Esophagus (tissue), 2 donors: ENCODE data around the gene PCK1. TPM values are rescaled to one million over a fixed set of nuclear protein-coding genes. Genes with fewer than 3 reads are reported as not detected.

ENCODE experiments used
- H3K27ac ChIP-seq, 2 donors: one replicate each; pipeline ENCODE4 v1.5.1; 2013; ENCODE audit warnings: low read depth in 2 of 2, mild to moderate bottlenecking in 2 of 2, inconsistent platforms in 1 of 2, low read length in 1 of 2, moderate library complexity in 1 of 2
- H3K27me3 ChIP-seq, 2 donors: one replicate each; pipeline ENCODE4 v1.6.1; 2013; ENCODE audit warnings: low read length in 2 of 2, control low read depth in 1 of 2, mild to moderate bottlenecking in 1 of 2; ENCODE audit not compliant: insufficient read depth in 2 of 2, control insufficient read depth in 1 of 2
- H3K36me3 ChIP-seq, 2 donors: one replicate each; pipeline ENCODE4 v1.6.1; 2013; ENCODE audit warnings: low read length in 1 of 2; ENCODE audit not compliant: control insufficient read depth in 2 of 2, insufficient read depth in 2 of 2
- H3K4me1 ChIP-seq, 2 donors: one replicate each; pipeline ENCODE4 v1.6.1; 2013; ENCODE audit warnings: low read length in 1 of 2; ENCODE audit not compliant: control insufficient read depth in 2 of 2, insufficient read depth in 2 of 2
- H3K4me3 ChIP-seq, 2 donors: one replicate each; pipeline ENCODE4 v1.5.1; 2013; ENCODE audit warnings: low read length in 2 of 2, mild to moderate bottlenecking in 2 of 2, low read depth in 1 of 2, moderate library complexity in 1 of 2
- H3K9me3 ChIP-seq, 2 donors: one replicate each; pipeline ENCODE4 v1.6.1; 2013; ENCODE audit warnings: mild to moderate bottlenecking in 2 of 2, low read depth in 1 of 2, low read length in 1 of 2, moderate library complexity in 1 of 2; ENCODE audit not compliant: control insufficient read depth in 2 of 2, insufficient read depth in 1 of 2
- WGBS, 2 donors: extraction: QIAGEN DNeasy Blood & Tissue Kit; methylation state at CpG; one replicate each; pipeline ENCODE4 v1.1.7; 2013; 5-methylcytosine and 5-hydroxymethylcytosine counted together
- polyA plus RNA-seq, 2 donors: library from polyadenylated mRNA; stranded (reverse); fragments of 200-250 nt; gene quantifications; one replicate each; pipeline ENCODE4 v1.2.3, GENCODE V29; 2013
- donor health status: healthy with polysubstance abuse.
- donor health status: Bipolar disorder and iron deficiency.

PCK1 gene
- polyA plus RNA-seq, 2 donors = 0.12 to 0.25 TPM

GRCh38 chr20:57600320-57601210 lies 39.7 kb downstream of the PCK1 start:
- Histone ChIP-seq H3K9me3 (no peaks in the 10 kb centered on the region), H3K4me1 (peaks cover 0 to 1% of the 10 kb centered on the region in 2 donors), H3K27ac (no peak overlapping the region), H3K27me3 (no peaks in the 10 kb centered on the region), H3K36me3 (no peaks in the 10 kb centered on the region), H3K4me3 (no peak overlapping the region)
- 76 to 78% methylated on average over 13 of the region's 13 CpGs for WGBS, 2 donors

- H3K4me3 ChIP-seq = no peak overlapping the region
- H3K27me3 ChIP-seq = no peaks in the 10 kb centered on the region
- WGBS, 2 donors = 82 to 86% methylated on average over 2 of the region's 2 CpGs
These were observed 40.3 kb downstream of the PCK1 start for GRCh38 chr20:57601211-57601570.

GRCh38 chr20:57601737-57602136 lies 40.8 kb downstream of the PCK1 start:
- no peak overlapping the region for H3K27ac ChIP-seq
- H3K9me3 ChIP-seq = no peaks in the 10 kb centered on the region
- no peak overlapping the region for H3K4me3 ChIP-seq
- H3K4me1 ChIP-seq = peaks cover 0 to 1% of the 10 kb centered on the region in 2 donors
- no peaks in the 10 kb centered on the region for H3K36me3 ChIP-seq
- 76 to 92% methylated on average over 5 of the region's 5 CpGs for WGBS, 2 donors
- H3K27me3 ChIP-seq = no peaks in the 10 kb centered on the region

More at GRCh38 chr20:57601211-57601570, 40.3 kb downstream of the PCK1 start:
- Histone ChIP-seq H3K36me3 (no peaks in the 10 kb centered on the region), H3K27ac (no peak overlapping the region), H3K9me3 (no peaks in the 10 kb centered on the region), H3K4me1 (peaks cover 0 to 1% of the 10 kb centered on the region in 2 donors)

- WGBS, 2 donors = 90 to 91% methylated on average over 10 of the region's 10 CpGs
- H3K4me1 ChIP-seq = peaks cover 0 to 1% of the 10 kb centered on the region in 2 donors
- no peaks in the 10 kb centered on the region for H3K27me3 ChIP-seq
- no peaks in the 10 kb centered on the region for H3K36me3 ChIP-seq
- no peak overlapping the region for H3K27ac ChIP-seq
- H3K9me3 ChIP-seq = no peaks in the 10 kb centered on the region
- no peak overlapping the region for H3K4me3 ChIP-seq
These were observed 42.2 kb downstream of the PCK1 start for GRCh38 chr20:57603120-57603519.

GRCh38 chr20:57605045-57605444 lies 44.1 kb downstream of the PCK1 start:
- 65 to 77% methylated on average over 5 of the region's 5 CpGs for WGBS, 2 donors
- H3K27ac ChIP-seq = no peak overlapping the region

GRCh38 chr20:57605878-57606277 lies 45.0 kb downstream of the PCK1 start:
- Histone ChIP-seq H3K27ac (no peak overlapping the region), H3K4me1 (no peaks in the 10 kb centered on the region), H3K4me3 (no peak overlapping the region), H3K27me3 (no peaks in the 10 kb centered on the region), H3K36me3 (no peaks in the 10 kb centered on the region), H3K9me3 (no peaks in the 10 kb centered on the region)
- WGBS, 2 donors = 63 to 73% methylated on average over 5 of the region's 5 CpGs

More at GRCh38 chr20:57605045-57605444, 44.1 kb downstream of the PCK1 start:
- H3K36me3 ChIP-seq = no peaks in the 10 kb centered on the region
- no peaks in the 10 kb centered on the region for H3K27me3 ChIP-seq
- H3K4me3 ChIP-seq = no peak overlapping the region
- no peaks in the 10 kb centered on the region for H3K9me3 ChIP-seq
- H3K4me1 ChIP-seq = peaks cover 0 to 1% of the 10 kb centered on the region in 2 donors

GRCh38 chr20:57608516-57608915 lies 47.6 kb downstream of the PCK1 start:
- WGBS, 2 donors = 77 to 79% methylated on average over 7 of the region's 7 CpGs
- no peaks in the 10 kb centered on the region for H3K4me1 ChIP-seq
- no peak overlapping the region for H3K4me3 ChIP-seq
- H3K27me3 ChIP-seq = no peaks in the 10 kb centered on the region
- no peaks in the 10 kb centered on the region for H3K9me3 ChIP-seq
- H3K36me3 ChIP-seq = no peaks in the 10 kb centered on the region
- H3K27ac ChIP-seq = no peak overlapping the region

- no peaks in the 10 kb centered on the region for H3K9me3 ChIP-seq
- H3K36me3 ChIP-seq = no peaks in the 10 kb centered on the region
- no peak overlapping the region for H3K27ac ChIP-seq
- no peaks in the 10 kb centered on the region for H3K27me3 ChIP-seq
- 80 to 85% methylated on average over 16 of the region's 16 CpGs for WGBS, 2 donors
- H3K4me3 ChIP-seq = no peak overlapping the region
- no peaks in the 10 kb centered on the region for H3K4me1 ChIP-seq
These were observed 48.4 kb downstream of the PCK1 start for GRCh38 chr20:57609086-57609841.

GRCh38 chr20:57609842-57610167 lies 48.9 kb downstream of the PCK1 start:
- H3K36me3 ChIP-seq = no peaks in the 10 kb centered on the region
- H3K27ac ChIP-seq = no peak overlapping the region
- H3K4me3 ChIP-seq = no peak overlapping the region
- 93% methylated on average over 8 of the region's 8 CpGs for WGBS, 2 donors
- H3K9me3 ChIP-seq = no peaks in the 10 kb centered on the region
- no peaks in the 10 kb centered on the region for H3K27me3 ChIP-seq
- H3K4me1 ChIP-seq = no peaks in the 10 kb centered on the region
